ENCODE measurements around the gene ZHX3.

GRCh38 chr20:41169162-41169690 lies 148.3 kb downstream of the ZHX3 start:
- TF ChIP-seq CTCF (conservative IDR thresholded peaks at IDR 0.05) (no peak), EZH2 (IDR thresholded peaks at IDR 0.05; ENCODE audit: low read depth) (no peak)

Measured in PC-9 (cell line).